ENCODE data around the gene SCN10A.

SCN10A gene

GRCh38 chr3:38649500-38650247 lies 166.3 kb downstream of the SCN10A start, which contains the start of gene SCN5A:
Gene SCN5A (minus strand): TSS chr3:38649687. CDS start chr3:38633307, 16,380 bp downstream.
- in situ Hi-C loops (cut with MboI; ENCODE audit: low sequenced_read_pairs, unreplicated experiment) = no loop called here
- peak; percentile 85 for DNase-seq (ENCODE audit: low spot score)
- no peak for TF ChIP-seq CTCF (IDR thresholded peaks at IDR 0.05; ENCODE audit: borderline replicate concordance, control extremely low read depth, extremely low read depth, insufficient read depth, missing control alignments)

DNA sequence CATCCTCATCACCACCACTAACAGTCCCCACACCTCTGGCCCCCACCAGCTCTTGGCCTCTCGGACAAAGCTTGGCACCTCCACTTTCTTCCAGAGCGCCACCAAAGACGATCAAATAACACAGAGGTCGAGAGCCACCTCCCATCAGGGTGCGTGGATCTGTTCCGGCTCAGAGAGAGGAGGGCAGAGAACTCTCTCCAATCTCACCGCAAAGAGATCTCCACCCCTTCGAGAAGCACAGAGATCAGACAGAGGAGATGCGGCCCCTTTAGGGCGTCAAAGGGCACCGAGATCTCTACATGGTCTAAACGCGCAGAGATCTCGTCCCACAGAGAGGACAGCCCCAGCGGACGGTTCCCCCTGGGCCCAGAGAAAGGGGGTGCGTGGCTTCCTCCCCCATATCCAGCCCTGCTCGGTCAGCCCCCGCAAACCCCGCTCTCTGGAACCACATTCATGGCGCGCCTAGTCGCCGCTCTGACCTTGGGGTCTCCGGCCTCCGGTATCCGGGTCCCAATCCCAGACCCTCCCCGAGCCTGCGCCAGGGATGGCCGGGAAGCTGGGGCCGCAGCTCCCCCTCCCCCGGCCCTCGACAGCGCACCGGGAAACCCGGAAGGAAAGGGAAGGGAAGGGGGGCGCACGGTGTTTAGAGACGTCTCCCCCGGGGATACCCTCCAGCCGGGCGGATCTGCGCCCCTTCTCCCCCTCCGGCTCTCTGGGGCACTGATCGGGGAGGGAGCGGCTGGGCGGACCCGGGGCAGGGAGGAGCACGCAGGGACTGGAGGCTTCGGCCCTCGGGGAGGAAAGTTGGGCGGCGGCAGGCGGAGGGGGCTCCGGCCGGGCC lies 167.1 kb downstream of the SCN10A start:
- in situ Hi-C loops (cut with MboI; ENCODE audit: low sequenced_read_pairs, unreplicated experiment) = no loop called here
- peak; percentile 36 for DNase-seq (ENCODE audit: low spot score)
- TF ChIP-seq CTCF (IDR thresholded peaks at IDR 0.05; ENCODE audit: borderline replicate concordance, control extremely low read depth, extremely low read depth, insufficient read depth, missing control alignments) = no peak

DNA sequence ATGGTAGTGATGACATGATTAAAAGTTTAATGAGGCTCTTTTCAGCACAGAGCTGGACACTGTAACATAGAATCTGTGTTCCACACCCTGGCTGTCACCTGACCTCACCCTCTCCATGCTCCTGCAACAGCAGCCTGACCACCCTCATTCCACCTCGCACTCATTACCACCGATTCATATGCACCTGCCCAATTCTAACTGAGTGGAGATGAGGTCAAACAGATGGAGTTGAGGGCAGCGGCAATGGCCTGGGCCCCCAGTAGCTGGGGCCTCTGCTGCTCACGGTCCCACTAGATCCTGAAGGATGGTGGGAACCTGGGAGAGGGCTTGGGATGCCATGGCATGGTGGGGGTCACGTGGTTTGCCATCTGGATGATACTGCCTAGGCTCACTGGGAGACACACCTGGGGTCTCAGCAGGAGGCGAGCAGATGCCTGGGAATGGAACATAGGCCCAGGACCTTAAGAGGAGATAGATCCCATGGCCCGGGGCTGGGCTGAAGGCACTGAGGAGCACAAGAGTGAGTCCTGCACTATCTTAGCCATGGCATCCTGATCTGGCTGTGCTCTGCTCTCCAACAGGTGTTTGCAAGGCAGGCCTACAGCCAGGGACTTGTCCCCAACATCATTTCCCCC lies 167.9 kb downstream of the SCN10A start:
- in situ Hi-C loops (cut with MboI; ENCODE audit: low sequenced_read_pairs, unreplicated experiment) = no loop called here
- no peak for TF ChIP-seq CTCF (IDR thresholded peaks at IDR 0.05; ENCODE audit: borderline replicate concordance, control extremely low read depth, extremely low read depth, insufficient read depth, missing control alignments)
- DNase-seq (ENCODE audit: low spot score) = peak; percentile 18

DNA sequence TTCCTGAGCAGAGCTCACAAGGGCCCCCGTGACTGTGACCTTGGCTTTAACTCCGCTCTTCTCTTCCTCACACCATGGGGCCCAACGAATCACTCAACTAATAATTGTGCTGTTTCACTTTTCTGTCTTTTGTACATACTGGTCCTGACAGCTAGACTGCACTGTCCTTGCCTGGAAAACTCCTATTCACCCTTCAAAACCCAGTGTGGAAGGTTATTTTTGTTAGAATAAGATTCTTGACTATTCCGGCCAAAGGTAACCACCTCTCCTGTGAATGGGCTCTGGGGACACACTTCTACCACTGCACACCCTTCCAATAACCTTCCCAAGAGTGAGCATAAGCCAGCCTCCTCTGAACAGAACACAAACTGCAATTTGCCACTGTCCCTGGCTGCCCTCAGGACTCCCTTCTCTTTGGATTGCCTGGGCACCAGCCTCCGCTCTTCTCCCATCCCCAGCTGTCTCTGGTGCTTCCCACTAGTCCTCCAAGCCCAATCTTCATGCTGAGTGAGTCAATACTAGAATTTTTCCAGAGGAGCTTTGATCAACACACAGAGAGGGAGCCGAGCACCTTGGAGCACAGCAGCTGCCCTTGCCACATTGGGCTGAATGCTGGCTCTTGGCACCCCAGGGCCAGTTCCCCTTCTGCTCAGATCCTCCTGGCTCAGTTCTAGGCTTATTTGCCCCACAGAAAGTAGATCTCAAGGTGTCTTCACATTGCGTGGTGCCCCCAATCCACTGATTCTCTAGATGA lies 168.6 kb downstream of the SCN10A start:
- DNase-seq (ENCODE audit: low spot score) = peak; percentile 10
- TF ChIP-seq CTCF (IDR thresholded peaks at IDR 0.05; ENCODE audit: borderline replicate concordance, control extremely low read depth, extremely low read depth, insufficient read depth, missing control alignments) = no peak
- in situ Hi-C loops (cut with MboI; ENCODE audit: low sequenced_read_pairs, unreplicated experiment) = no loop called here

Measured in GM13976 (cell line).